Uterus (tissue), 4 donors: Measurements from ENCODE around the gene INPP5J. TPM values are rescaled to one million over a fixed set of nuclear protein-coding genes. Genes with fewer than 3 reads are reported as not detected.
A peak's percentile ranks its signal among the peaks of the same experiment; 100 is the strongest.
"Not testable (repeated sequence)": the region's sequence is repeated elsewhere in the genome, so short reads cannot be mapped to it uniquely, and the experiment has no call there.

Experiments used
- DNase-seq, 2 donors: peaks; one replicate each; pipeline ENCODE4 v3.0.0-alpha.2; 2019 to 2020
- H3K27ac ChIP-seq, 2 donors: fragments of 200-600 bp; sonication (generic); 1 replicate in 1 of 2; 2 replicates in 1 of 2; pipeline ENCODE4 v1.5.1; 2016 to 2018
- H3K27me3 ChIP-seq, 2 donors: fragments of 200-600 bp; sonication (generic); one replicate each; pipeline ENCODE4 v1.5.1; 2018 to 2019; ENCODE audit warnings: control low read depth in 1 of 2
- H3K36me3 ChIP-seq, 2 donors: fragments of 200-600 bp; sonication (generic); one replicate each; pipeline ENCODE4 v1.5.1; 2019; ENCODE audit warnings: control low read depth in 1 of 2
- H3K4me1 ChIP-seq, 2 donors: fragments of 200-600 bp; sonication (generic); one replicate each; pipeline ENCODE4 v1.5.1; 2018 to 2019; ENCODE audit warnings: control low read depth in 1 of 2
- H3K4me3 ChIP-seq, 2 donors: fragments of 200-600 bp; sonication (generic); 1 replicate in 1 of 2; 2 replicates in 1 of 2; pipeline ENCODE4 v1.5.1; 2018 to 2019; ENCODE audit warnings: mild to moderate bottlenecking in 1 of 2
- H3K9me3 ChIP-seq, 2 donors: fragments of 200-600 bp; sonication (generic); one replicate each; pipeline ENCODE4 v1.5.1; 2019; ENCODE audit warnings: control low read depth in 1 of 2
- POLR2A ChIP-seq, 2 donors: fragments of 450-650 bp; IDR thresholded peaks; one replicate each; pipeline ENCODE4 v1.6.1; 2016; ENCODE audit warnings: antibody characterized with exemption in 2 of 2, mild to moderate bottlenecking in 1 of 2, moderate library complexity in 1 of 2
- intact Hi-C: fragments of 100-400 bp; cut with DNase I; formaldehyde crosslinking; loops from one replicate; pipeline ENCODE4 v1.15.1; 2023; ENCODE audit warnings: low total_unique reads
- total RNA-seq, 4 donors: library from RNA; depleted of rRNA in 3 of 4; stranded (reverse); fragments of >200 nt in 3 of 4; gene quantifications; one replicate each; pipeline versions ENCODE4 v1.1.0 to v1.2.4, GENCODE V29; 2014 to 2023
- TF ChIP-seq, protein P1 (sequence below), 4 experiments: fragments of 200-600 bp in 2 of 4; fragments of 450-650 bp in 2 of 4; sonication (generic) in 2 of 4; IDR thresholded peaks; one replicate each; pipeline ENCODE4 v1.5.1; 2016 to 2019; ENCODE audit warnings: antibody characterized with exemption in 4 of 4, mild to moderate bottlenecking in 2 of 4, moderate library complexity in 1 of 4
- donor health status: DM: yes; HTN: yes; CAD: no.

INPP5J gene
- total RNA-seq, 4 donors from 2014 or later = 0.59 to 7.9 (median 3.0) TPM

DNA sequence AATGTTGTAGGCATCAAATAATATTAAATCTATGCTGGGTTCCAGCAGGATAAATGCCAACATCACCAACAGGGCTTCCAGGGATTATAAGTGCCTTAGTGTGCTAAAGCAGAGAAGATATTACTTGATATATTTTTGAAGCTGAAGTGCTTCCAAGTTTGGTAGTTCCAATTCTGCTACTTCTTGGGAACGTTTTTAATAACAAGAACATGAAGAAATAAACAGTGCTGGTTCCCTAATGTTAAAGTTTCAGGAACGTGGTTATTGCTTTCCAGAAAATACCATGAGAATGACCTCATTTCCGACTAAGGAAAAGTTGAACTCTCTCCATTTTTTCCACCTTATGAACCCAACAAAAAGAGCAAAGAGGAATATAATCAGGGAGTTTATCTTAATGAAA lies 32.7 kb downstream of the INPP5J start:
- TF ChIP-seq POLR2A (IDR thresholded peaks at IDR 0.05) = no peak
- TF ChIP-seq, protein P1, sequence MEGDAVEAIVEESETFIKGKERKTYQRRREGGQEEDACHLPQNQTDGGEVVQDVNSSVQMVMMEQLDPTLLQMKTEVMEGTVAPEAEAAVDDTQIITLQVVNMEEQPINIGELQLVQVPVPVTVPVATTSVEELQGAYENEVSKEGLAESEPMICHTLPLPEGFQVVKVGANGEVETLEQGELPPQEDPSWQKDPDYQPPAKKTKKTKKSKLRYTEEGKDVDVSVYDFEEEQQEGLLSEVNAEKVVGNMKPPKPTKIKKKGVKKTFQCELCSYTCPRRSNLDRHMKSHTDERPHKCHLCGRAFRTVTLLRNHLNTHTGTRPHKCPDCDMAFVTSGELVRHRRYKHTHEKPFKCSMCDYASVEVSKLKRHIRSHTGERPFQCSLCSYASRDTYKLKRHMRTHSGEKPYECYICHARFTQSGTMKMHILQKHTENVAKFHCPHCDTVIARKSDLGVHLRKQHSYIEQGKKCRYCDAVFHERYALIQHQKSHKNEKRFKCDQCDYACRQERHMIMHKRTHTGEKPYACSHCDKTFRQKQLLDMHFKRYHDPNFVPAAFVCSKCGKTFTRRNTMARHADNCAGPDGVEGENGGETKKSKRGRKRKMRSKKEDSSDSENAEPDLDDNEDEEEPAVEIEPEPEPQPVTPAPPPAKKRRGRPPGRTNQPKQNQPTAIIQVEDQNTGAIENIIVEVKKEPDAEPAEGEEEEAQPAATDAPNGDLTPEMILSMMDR (IDR thresholded peaks at IDR 0.05) = no peak
- no peak for DNase-seq
- Histone ChIP-seq H3K27me3 (no peaks in the 10 kb centered on the region), H3K4me1 (peaks cover 6% of the 10 kb centered on the region in 2 donors), H3K27ac (peak overlapping the region; percentile 78 to 90), H3K36me3 (no peaks in the 10 kb centered on the region), H3K9me3 (no peaks in the 10 kb centered on the region), H3K4me3 (no peak overlapping the region)
- intact Hi-C loops = no loop called here

DNA sequence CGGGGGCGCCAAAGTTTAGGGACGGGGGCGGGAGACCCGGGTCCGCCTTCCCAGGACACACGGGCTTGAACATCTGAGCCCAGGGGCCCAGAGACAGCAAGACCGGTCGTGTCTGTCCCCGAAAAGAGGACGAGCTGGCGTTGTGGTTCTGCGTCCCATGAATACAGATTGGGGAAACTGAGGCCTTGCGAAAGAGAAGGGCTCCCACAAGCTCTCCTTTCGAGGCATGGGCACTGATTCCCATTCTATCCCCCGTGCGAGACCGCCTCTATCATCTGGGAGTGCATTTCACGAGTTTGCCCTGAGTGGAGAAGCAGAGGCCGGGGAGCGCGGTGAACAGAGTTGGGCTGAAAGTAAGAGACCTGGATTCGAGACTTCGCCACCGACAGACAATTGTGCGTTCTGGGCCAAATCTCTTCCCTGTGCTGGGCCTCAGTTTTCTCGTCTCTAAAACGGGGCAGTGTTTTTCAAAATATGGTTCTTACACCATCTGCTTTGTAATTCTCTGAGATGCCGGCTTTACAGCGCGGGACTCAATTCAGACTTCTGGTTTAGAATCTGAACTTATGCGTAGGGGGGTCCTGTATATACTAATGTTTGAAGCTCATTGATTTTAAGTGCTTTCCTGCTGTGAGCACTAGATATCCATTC lies 37.7 kb downstream of the INPP5J start:
- Histone ChIP-seq H3K4me1 (peaks cover 0 to 9% of the 10 kb centered on the region in 2 donors), H3K4me3 (peak overlapping the region; percentile 69 to 83), H3K27me3 (no peaks in the 10 kb centered on the region), H3K27ac (peak overlapping the region; percentile 93), H3K9me3 (no peaks in the 10 kb centered on the region), H3K36me3 (no peaks in the 10 kb centered on the region)
- DNase-seq = no peak
- intact Hi-C loops = no loop called here
- no peak for TF ChIP-seq POLR2A (IDR thresholded peaks at IDR 0.05)
- TF ChIP-seq, protein P1 (IDR thresholded peaks at IDR 0.05) = no peak

DNA sequence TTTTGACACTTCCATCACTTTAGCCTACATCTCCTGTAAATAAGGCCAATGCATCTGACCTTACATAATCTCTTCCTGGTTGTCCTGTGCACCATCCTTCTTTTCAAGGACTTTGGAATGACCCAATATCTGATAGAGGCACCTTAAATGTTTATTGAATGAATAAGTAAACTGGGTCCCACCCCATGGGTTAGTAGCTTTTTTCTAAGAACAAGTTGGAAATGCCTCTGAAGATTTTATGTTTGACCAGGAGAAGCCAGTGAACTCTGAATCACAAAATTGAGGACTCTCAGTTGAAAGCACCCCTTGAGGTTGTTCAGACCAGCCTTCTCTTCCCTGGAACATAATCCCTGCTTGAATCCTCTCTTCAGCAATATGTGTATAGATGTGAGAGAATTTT lies 38.6 kb downstream of the INPP5J start:
- Histone ChIP-seq H3K9me3 (no peaks in the 10 kb centered on the region), H3K4me3 (peak overlapping the region; percentile 69 to 83), H3K4me1 (peaks cover 0 to 3% of the 10 kb centered on the region in 2 donors), H3K27ac (peak overlapping the region in 1 of 2 donors; percentile 93), H3K27me3 (no peaks in the 10 kb centered on the region), H3K36me3 (no peaks in the 10 kb centered on the region)
- no peak for TF ChIP-seq POLR2A (IDR thresholded peaks at IDR 0.05)
- TF ChIP-seq, protein P1 (IDR thresholded peaks at IDR 0.05) = no peak
- no peak for DNase-seq
- intact Hi-C loops = no loop called here

DNA sequence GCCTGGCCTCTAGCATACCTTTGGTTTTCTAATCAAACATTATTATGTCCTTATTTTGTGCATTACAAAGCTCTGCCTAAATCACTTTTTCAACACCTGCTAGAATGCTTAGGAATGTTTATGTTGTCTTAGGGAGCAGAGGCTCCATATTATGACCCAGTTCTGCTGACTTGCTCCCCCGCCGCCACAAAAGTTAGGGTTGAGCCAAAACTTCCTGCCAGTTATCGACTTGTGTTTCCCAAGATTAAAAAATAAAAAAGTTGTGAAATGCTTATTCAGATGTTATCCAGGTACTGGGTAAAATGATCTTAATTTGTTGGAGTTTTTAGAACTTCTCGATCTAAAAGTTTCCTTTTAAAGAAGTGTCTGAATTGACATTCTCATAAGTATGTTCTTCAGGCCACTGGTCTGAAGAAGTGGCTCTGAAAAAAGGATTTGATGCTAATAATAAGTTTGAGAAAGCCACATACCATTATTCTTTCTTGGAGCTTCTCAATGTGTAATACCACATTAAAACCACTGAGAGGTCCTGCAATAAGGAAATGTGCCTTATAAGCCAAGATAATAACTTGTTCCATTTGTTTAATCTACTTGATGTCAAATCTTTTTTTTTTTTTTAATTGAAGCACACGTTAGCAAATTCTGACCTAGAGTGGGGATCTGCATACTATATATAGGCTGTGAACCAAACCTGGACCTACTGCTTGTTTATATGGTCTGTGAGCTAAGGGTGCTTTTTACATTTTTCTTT lies 39.4 kb downstream of the INPP5J start:
- Histone ChIP-seq H3K36me3 (no peaks in the 10 kb centered on the region), H3K4me3 (no peak overlapping the region), H3K4me1 (peaks cover 0 to 3% of the 10 kb centered on the region in 2 donors), H3K27ac (peak overlapping the region; percentile 0 to 9), H3K9me3 (no peaks in the 10 kb centered on the region), H3K27me3 (no peaks in the 10 kb centered on the region)
- intact Hi-C loops = no loop called here
- DNase-seq = no peak
- TF ChIP-seq, protein P1 (IDR thresholded peaks at IDR 0.05) = no peak
- TF ChIP-seq POLR2A (IDR thresholded peaks at IDR 0.05) = no peak

DNA sequence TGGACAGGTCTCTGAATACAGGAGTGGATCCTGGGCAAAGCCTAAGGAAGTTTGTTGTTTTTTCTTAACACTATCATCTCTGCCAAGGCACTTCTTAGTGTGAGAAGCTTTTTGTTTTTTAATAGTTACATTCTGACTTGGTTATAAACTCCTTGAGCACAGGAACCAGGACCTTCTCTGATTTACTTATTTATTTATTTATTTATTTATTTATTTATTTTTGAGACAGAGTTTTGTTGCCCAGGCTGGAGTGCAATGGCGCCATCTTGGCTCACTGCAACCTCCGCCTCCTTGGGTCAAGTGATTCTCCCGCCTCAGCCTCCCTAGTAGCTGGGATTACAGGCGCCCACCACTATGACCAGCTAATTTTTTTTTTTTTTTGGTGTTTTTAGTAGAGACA lies 48.2 kb downstream of the INPP5J start:
- H3K4me3 ChIP-seq = no peak overlapping the region
- intact Hi-C loops = no loop called here
- H3K9me3 ChIP-seq = no peaks in the 10 kb centered on the region
- H3K36me3 ChIP-seq = no peaks in the 10 kb centered on the region
- no peak for TF ChIP-seq POLR2A (IDR thresholded peaks at IDR 0.05)
- TF ChIP-seq, protein P1 (IDR thresholded peaks at IDR 0.05) = no peak
- H3K27me3 ChIP-seq = no peaks in the 10 kb centered on the region
- DNase-seq = no peak
- H3K4me1 ChIP-seq = peaks cover 0 to 9% of the 10 kb centered on the region in 2 donors
- H3K27ac ChIP-seq = no peak overlapping the region

DNA sequence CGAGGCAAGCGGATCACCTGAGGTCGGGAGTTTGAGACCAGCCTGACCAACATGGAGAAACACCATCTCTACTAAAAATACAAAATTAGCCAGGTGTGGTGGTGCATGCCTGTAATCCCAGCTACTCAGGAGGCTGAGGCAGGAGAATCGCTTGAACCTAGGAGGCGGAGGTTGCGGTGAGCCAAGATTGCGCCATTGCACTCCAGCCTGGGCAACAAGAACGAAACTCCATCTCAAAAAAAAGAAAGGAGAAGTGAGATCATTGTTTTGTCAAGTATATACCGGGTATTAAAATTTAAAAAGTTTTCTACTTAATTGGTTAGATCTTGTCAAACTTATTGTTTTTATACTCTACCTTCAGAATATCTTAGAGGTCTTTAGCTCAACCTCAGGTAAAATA lies 49.0 kb downstream of the INPP5J start:
- H3K27me3 ChIP-seq, DNase-seq, H3K9me3 ChIP-seq, H3K4me3 ChIP-seq, H3K27ac ChIP-seq, H3K36me3 ChIP-seq, H3K4me1 ChIP-seq, intact Hi-C loops: not testable (repeated sequence)
